PC-9 (cell line): ENCODE measurements around the gene GNAQ.

ENCODE experiments used
- EZH2 ChIP-seq: fragments of 200-600 bp; sonication (generic); IDR thresholded peaks from 2 replicates; pipeline ENCODE4 v1.8.0; 2017; ENCODE audit warnings: antibody characterized with exemption, low read depth
- TF ChIP-seq, protein P1 (sequence below): fragments of 200-600 bp; sonication (generic); conservative IDR thresholded peaks from 2 replicates; pipeline ENCODE4 v1.6.1; 2017; ENCODE audit warnings: mixed run types, antibody characterized with exemption, mild to moderate bottlenecking, moderate library complexity

DNA sequence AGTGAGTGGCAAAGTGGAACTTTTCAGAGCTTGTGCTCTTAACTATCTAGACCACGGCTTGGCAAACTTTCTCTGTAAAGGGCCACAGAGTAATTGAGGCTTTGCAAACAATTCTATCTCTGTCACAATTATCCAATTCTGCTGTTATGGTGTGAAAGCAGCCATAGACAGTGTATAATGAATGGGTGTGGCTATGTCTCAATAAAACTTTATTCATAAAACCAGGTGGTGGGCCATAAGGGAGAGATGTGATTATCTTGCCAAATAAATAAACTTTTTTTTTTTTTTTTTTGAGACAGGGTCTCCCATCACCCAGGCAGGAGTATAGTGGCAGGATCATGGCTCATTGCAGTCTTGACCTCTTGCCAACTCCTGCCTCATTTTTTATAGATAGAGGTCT, 304.8 kb downstream of the GNAQ start:
- TF ChIP-seq, protein P1, sequence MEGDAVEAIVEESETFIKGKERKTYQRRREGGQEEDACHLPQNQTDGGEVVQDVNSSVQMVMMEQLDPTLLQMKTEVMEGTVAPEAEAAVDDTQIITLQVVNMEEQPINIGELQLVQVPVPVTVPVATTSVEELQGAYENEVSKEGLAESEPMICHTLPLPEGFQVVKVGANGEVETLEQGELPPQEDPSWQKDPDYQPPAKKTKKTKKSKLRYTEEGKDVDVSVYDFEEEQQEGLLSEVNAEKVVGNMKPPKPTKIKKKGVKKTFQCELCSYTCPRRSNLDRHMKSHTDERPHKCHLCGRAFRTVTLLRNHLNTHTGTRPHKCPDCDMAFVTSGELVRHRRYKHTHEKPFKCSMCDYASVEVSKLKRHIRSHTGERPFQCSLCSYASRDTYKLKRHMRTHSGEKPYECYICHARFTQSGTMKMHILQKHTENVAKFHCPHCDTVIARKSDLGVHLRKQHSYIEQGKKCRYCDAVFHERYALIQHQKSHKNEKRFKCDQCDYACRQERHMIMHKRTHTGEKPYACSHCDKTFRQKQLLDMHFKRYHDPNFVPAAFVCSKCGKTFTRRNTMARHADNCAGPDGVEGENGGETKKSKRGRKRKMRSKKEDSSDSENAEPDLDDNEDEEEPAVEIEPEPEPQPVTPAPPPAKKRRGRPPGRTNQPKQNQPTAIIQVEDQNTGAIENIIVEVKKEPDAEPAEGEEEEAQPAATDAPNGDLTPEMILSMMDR = no peak
- TF ChIP-seq EZH2 = no peak
